K562 (cell line): Measurements from ENCODE around the gene DCLK1. TPM values are rescaled to one million over a fixed set of nuclear protein-coding genes. Genes with fewer than 3 reads are reported as not detected.

Experiments
- ATAC-seq: fragments of 200-7000 bp; cut with Tn5 transposase; 3 replicates; pipeline ENCODE4 v1.9.1; 2020; ENCODE audit warnings: moderate library complexity
- BruUV-seq: library from RNA; stranded (reverse); fragments of 400-500 nt; replicated peaks from 2 replicates; lab custom pipeline; 2021; lab: Mats Ljungman, UMichigan
- CTCF ChIA-PET: fragments of 300-600 bp; formaldehyde crosslinking; extraction: SDS; loops from one replicate; lab custom pipeline; 2021; ENCODE audit warnings: low intra/inter-chr PET ratio; lab: Yijun Ruan, JAX
- POLR2A ChIA-PET: fragments of 300-600, 350-650 bp; sonication (Branson Sonifier 250); formaldehyde crosslinking; extraction: SDS; loops from one replicate; lab custom pipeline; 2021; ENCODE audit warnings: antibody characterized with exemption, inconsistent platforms; lab: Yijun Ruan, JAX
- DNase-seq, 4 experiments: peaks; one replicate each; pipeline versions ENCODE4 v3.0.0 to v3.0.0-alpha.2; 2011 to 2018; ENCODE audit warnings: low spot score in 3 of 4, mixed read lengths in 3 of 4; ENCODE audit errors: extremely low read depth in 1 of 4
- FAIRE-seq: peaks from 2 replicates; lab custom pipeline; 2011; peaks lifted over from hg19 to GRCh38; lab: Jason Lieb, UNC
- H2AFZ ChIP-seq: 2 replicates; pipeline ENCODE4 v1.6.0; 2011; ENCODE audit warnings: low read depth, low read length, control low read depth, inconsistent platforms
- H3K27ac ChIP-seq: fragments of 200-600 bp; 3 replicates; pipeline ENCODE4 v1.8.0; 2011; ENCODE audit warnings: low read depth, mild to moderate bottlenecking, control low read depth, inconsistent platforms, low read length, moderate library complexity, mixed read lengths; ENCODE audit errors: extremely low read depth
- H3K27me3 ChIP-seq, 2 experiments: fragments of 300-600 bp in 1 of 2; 2 replicates in 1 of 2; 3 replicates in 1 of 2; pipeline versions ENCODE4 v1.6.0 to v1.8.0; 2011; ENCODE audit warnings: inconsistent platforms in 2 of 2, low read length in 2 of 2, mild to moderate bottlenecking in 1 of 2, mixed read lengths in 1 of 2, moderate library complexity in 1 of 2; ENCODE audit not compliant: control insufficient read depth in 2 of 2, insufficient read depth in 2 of 2
- H3K36me3 ChIP-seq: fragments of 300-600 bp; 3 replicates; pipeline ENCODE4 v1.8.0; 2011; ENCODE audit warnings: mild to moderate bottlenecking, low read length, inconsistent platforms; ENCODE audit not compliant: control insufficient read depth, insufficient read depth
- H3K4me1 ChIP-seq, 2 experiments: fragments of 200-600 bp in 1 of 2; replicated peaks in 1 of 2; 2 replicates in 1 of 2; 3 replicates in 1 of 2; pipeline versions ENCODE4 v1.5.1 to v1.8.0; 2011; ENCODE audit warnings: inconsistent platforms in 2 of 2, low read length in 2 of 2, mild to moderate bottlenecking in 1 of 2, mixed read lengths in 1 of 2, moderate library complexity in 1 of 2; ENCODE audit not compliant: control insufficient read depth in 2 of 2, insufficient read depth in 2 of 2
- H3K4me2 ChIP-seq: 2 replicates; pipeline ENCODE4 v1.6.1; 2011; ENCODE audit warnings: low read length, control low read depth, inconsistent platforms, mixed read lengths; ENCODE audit not compliant: insufficient read depth
- H3K4me3 ChIP-seq: fragments of 200-600 bp; sonication (generic), shearing (Covaris generic); 2 replicates; pipeline ENCODE4 v1.5.1; 2016; ENCODE audit warnings: control low read depth, inconsistent platforms
- H3K79me2 ChIP-seq: fragments of 200-600 bp; 3 replicates; pipeline ENCODE4 v1.8.0; 2011; ENCODE audit warnings: low read length, inconsistent platforms; ENCODE audit not compliant: control insufficient read depth, insufficient read depth
- H3K9ac ChIP-seq, 2 experiments: 2 replicates each; pipeline versions ENCODE4 v1.6.0 to v1.6.1; 2011; ENCODE audit warnings: low read depth in 2 of 2, low read length in 2 of 2, control low read depth in 1 of 2, inconsistent platforms in 1 of 2, mild to moderate bottlenecking in 1 of 2, mixed read lengths in 1 of 2; ENCODE audit not compliant: insufficient read depth in 1 of 2
- H3K9me1 ChIP-seq: one replicate; pipeline ENCODE4 v1.6.0; 2011; ENCODE audit warnings: inconsistent platforms, mild to moderate bottlenecking, low read length, moderate library complexity; ENCODE audit not compliant: control insufficient read depth, insufficient read depth
- H3K9me3 ChIP-seq: replicated peaks from 2 replicates; pipeline ENCODE4 v1.5.1; 2011; ENCODE audit warnings: low read depth, low read length, inconsistent platforms; ENCODE audit not compliant: control insufficient read depth, insufficient read depth
- H4K20me1 ChIP-seq: replicated peaks from 2 replicates; pipeline ENCODE4 v1.6.1; 2011; ENCODE audit warnings: low read length, inconsistent platforms, mixed read lengths; ENCODE audit not compliant: control insufficient read depth, insufficient read depth
- ADNP ChIP-seq: fragments of 200-800 bp; sonication (Bioruptor generic); IDR thresholded peaks from 2 replicates; pipeline ENCODE4 v1.6.1; 2016; ENCODE audit warnings: missing genetic modification characterization, missing compliant biosample characterization
- CHCHD3 ChIP-seq: fragments of 250-450 bp; sonication (Bioruptor Pico); IDR thresholded peaks from 2 replicates; pipeline ENCODE4 v2.1.2; 2022; ENCODE audit warnings: mild to moderate bottlenecking
- FOXA1 ChIP-seq: fragments of 450-650 bp; IDR thresholded peaks from 2 replicates; pipeline ENCODE4 v1.6.1; 2016; ENCODE audit warnings: mild to moderate bottlenecking, borderline replicate concordance
- NCOA6 ChIP-seq: fragments of 450-650 bp; IDR thresholded peaks from 2 replicates; pipeline ENCODE4 v1.6.1; 2017; ENCODE audit warnings: mild to moderate bottlenecking
- RAD21 ChIP-seq, 2 experiments: fragments of 250-450 bp in 1 of 2; fragments of 450-650 bp in 1 of 2; sonication (Bioruptor Pico) in 1 of 2; formaldehyde crosslinking in 1 of 2; IDR thresholded peaks in 1 of 2; conservative IDR thresholded peaks in 1 of 2; 2 replicates each; pipeline versions ENCODE4 v1.4.0 to v1.8.0; 2020 to 2022; ENCODE audit warnings: mild to moderate bottlenecking in 2 of 2, moderate library complexity in 1 of 2
- ZNF407 ChIP-seq: fragments of 450-650 bp; IDR thresholded peaks from 2 replicates; pipeline ENCODE4 v1.6.1; 2016; ENCODE audit warnings: low read depth
- ZNF507 ChIP-seq: conservative IDR thresholded peaks from 2 replicates; pipeline ENCODE4 v1.6.1; 2017; ENCODE audit warnings: missing genetic modification characterization, missing compliant biosample characterization
- ZNF655 ChIP-seq: fragments of 250-450 bp; sonication (Bioruptor Pico); IDR thresholded peaks from 2 replicates; pipeline ENCODE4 v1.5.0; 2021
- WGBS: fragments of 100-300 bp; shearing (Covaris generic); methylation state at CpG from one replicate; pipeline ENCODE4 v1.1.6; 2016; ENCODE audit warnings: low coverage, mixed read lengths; ENCODE audit not compliant: insufficient coverage; ENCODE audit errors: missing lambda C conversion rate; 5-methylcytosine and 5-hydroxymethylcytosine counted together
- in situ Hi-C: fragments of 300-500 bp; cut with MboI; formaldehyde crosslinking; loops from 4 replicates; pipeline ENCODE4 v1.15.0; 2018; ENCODE audit warnings: inconsistent platforms, mixed read lengths
- intact Hi-C: fragments of 100-400 bp; cut with micrococcal nuclease; formaldehyde crosslinking; loops from 2 replicates; pipeline ENCODE4 v1.14.2; 2022
- polyA plus RNA-seq, 8 experiments: library from polyadenylated mRNA; depleted of rRNA in 4 of 8; stranded (reverse) in 5 of 8; unstranded in 3 of 8; fragments of >200 nt; fragmentation: Nextera tagmentation in 2 of 8; fragmentation: Illumina TruSeq in 1 of 8; extraction: Ambion mirVana in 2 of 8; extraction: Trizol in 1 of 8; gene quantifications; 2 replicates each; pipeline versions ENCODE4 v1.2.1 to v1.2.3, GENCODE V29; 2011 to 2014; ENCODE audit warnings: inconsistent platforms in 1 of 8, missing spikeins in 1 of 8
- total RNA-seq, 7 experiments: library from RNA; depleted of rRNA in 6 of 7; stranded (reverse); fragments of >200 nt in 6 of 7; fragmentation: Illumina TruSeq in 2 of 7; extraction: Trizol in 2 of 7; gene quantifications; 2 replicates each; pipeline versions ENCODE4 v1.2.1 to v1.2.3, GENCODE V29; 2011 to 2021; ENCODE audit warnings: low replicate concordance in 1 of 7
- TF ChIP-seq, protein P1 (sequence below): sonication (generic); formaldehyde crosslinking; IDR thresholded peaks from 2 replicates; pipeline ENCODE4 v1.5.0; 2020; ENCODE audit warnings: missing genetic modification reagents
- TF ChIP-seq, protein P2 (sequence below): sonication (generic); formaldehyde crosslinking; IDR thresholded peaks from 2 replicates; pipeline ENCODE4 v1.8.1; 2023; ENCODE audit warnings: mild to moderate bottlenecking, missing genetic modification reagents

DCLK1 gene
- total and polyA plus RNA-seq, 9 of the 15 experiments (the other 6 are each of a cell fraction or from before 2014, with no cell fraction given) = 0.07 TPM; not detected in 8

GRCh38 chr13:36134632-36135031 lies 3.5 kb upstream of the DCLK1 start:
- H3K4me3 ChIP-seq = no peak overlapping the region
- WGBS = 0% methylated on average over 1 of the region's 1 CpG
- intact Hi-C loops (no loop called here), in situ Hi-C loops (no loop called here)
- CTCF ChIA-PET = no interaction called here
- H3K27me3 ChIP-seq = peaks cover 2 to 18% of the 10 kb centered on the region in 2 experiments; a peak in 3 of 5 replicates
- H3K79me2 ChIP-seq = no peaks in the 10 kb centered on the region
- no peak overlapping the region for H2AFZ ChIP-seq
- no peaks in the 10 kb centered on the region for H3K4me1 ChIP-seq
- TF ChIP-seq, protein P1, sequence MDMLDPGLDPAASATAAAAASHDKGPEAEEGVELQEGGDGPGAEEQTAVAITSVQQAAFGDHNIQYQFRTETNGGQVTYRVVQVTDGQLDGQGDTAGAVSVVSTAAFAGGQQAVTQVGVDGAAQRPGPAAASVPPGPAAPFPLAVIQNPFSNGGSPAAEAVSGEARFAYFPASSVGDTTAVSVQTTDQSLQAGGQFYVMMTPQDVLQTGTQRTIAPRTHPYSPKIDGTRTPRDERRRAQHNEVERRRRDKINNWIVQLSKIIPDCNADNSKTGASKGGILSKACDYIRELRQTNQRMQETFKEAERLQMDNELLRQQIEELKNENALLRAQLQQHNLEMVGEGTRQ (CRISPR knock-in tag) = no peak
- TF ChIP-seq ADNP (tag) (no peak), FOXA1 (no peak), CHCHD3 (CRISPR knock-in tag) (no peak), ZNF655 (CRISPR knock-in tag) (no peak), RAD21 (CRISPR knock-in tag; conservative IDR thresholded peaks at IDR 0.05 in 1 of 2, IDR thresholded peaks at IDR 0.05 in 1 of 2) (no peak), ZNF507 (tag) (no peak), NCOA6 (no peak), ZNF407 (no peak)
- TF ChIP-seq, protein P2, sequence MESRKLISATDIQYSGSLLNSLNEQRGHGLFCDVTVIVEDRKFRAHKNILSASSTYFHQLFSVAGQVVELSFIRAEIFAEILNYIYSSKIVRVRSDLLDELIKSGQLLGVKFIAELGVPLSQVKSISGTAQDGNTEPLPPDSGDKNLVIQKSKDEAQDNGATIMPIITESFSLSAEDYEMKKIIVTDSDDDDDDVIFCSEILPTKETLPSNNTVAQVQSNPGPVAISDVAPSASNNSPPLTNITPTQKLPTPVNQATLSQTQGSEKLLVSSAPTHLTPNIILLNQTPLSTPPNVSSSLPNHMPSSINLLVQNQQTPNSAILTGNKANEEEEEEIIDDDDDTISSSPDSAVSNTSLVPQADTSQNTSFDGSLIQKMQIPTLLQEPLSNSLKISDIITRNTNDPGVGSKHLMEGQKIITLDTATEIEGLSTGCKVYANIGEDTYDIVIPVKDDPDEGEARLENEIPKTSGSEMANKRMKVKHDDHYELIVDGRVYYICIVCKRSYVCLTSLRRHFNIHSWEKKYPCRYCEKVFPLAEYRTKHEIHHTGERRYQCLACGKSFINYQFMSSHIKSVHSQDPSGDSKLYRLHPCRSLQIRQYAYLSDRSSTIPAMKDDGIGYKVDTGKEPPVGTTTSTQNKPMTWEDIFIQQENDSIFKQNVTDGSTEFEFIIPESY = no peak
- no peaks in the 10 kb centered on the region for H3K9me1 ChIP-seq
- POLR2A ChIA-PET = no interaction called here
- FAIRE-seq = no peak
- no peak overlapping the region for H3K27ac ChIP-seq
- no peak for DNase-seq
- H3K36me3 ChIP-seq = no peaks in the 10 kb centered on the region
- no peaks in the 10 kb centered on the region for H3K9me3 ChIP-seq
- no TSS peak for BruUV-seq
- no peak for ATAC-seq
- no peak overlapping the region for H3K9ac ChIP-seq
- no peaks in the 10 kb centered on the region; the same call in 1 of the 2 replicates for H4K20me1 ChIP-seq
- H3K4me2 ChIP-seq = no peak overlapping the region
